ENCODE measurements around the gene STX8. TPM values are rescaled to one million over a fixed set of nuclear protein-coding genes. Genes with fewer than 3 reads are reported as not detected.

Gene STX8
- total RNA-seq, 1 donor from 2014 or later: 61.0 TPM

DNA sequence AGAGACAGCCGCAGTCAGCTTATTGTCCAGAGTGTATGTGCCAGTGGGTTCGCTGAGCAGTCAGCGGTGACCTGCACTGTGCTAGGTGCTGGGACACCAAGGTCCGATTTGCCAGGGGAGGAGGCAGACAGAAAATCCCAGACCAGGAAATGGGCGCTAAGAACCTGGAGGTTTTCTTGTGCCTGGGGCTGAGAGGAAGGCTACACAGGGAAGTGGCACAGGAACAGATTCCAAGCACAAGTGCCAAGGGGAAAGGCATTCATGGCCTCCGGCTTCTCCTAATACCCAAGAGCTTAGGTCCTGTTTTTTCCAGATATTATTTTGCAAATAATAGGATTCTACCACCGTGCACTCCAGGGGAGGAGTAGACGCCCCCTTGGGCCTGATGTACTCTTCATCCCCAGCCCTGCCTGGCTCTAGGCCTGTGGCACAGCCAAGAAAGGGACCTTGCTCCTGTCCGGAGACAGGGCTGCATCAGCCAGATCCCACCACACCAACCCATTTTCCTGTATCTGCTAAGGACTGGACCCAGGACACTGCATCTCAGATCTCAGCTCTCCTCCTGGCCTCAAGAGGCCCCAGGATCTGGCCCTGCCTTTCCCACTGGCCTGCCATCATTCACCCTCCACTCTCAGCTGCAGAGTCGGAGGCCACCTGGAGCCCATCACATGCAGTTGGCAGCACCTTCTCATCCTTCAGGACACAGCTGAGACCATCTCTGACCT is 367.1 kb downstream of the STX8 start:
- Mint-ChIP-seq H3K36me3 (ENCODE audit: unreplicated experiment) (no peaks in the 10 kb centered on the region), H3K4me3 (ENCODE audit: unreplicated experiment) (no peak overlapping the region), H3K27me3 (ENCODE audit: unreplicated experiment) (peaks cover 7% of the 10 kb centered on the region), H3K9me3 (ENCODE audit: unreplicated experiment) (peaks cover 4% of the 10 kb centered on the region), H3K4me1 (ENCODE audit: low read depth, unreplicated experiment) (peaks cover 2% of the 10 kb centered on the region), H3K27ac (ENCODE audit: unreplicated experiment) (no peak overlapping the region)
- no peak for DNase-seq
- TF ChIP-seq, protein P1, sequence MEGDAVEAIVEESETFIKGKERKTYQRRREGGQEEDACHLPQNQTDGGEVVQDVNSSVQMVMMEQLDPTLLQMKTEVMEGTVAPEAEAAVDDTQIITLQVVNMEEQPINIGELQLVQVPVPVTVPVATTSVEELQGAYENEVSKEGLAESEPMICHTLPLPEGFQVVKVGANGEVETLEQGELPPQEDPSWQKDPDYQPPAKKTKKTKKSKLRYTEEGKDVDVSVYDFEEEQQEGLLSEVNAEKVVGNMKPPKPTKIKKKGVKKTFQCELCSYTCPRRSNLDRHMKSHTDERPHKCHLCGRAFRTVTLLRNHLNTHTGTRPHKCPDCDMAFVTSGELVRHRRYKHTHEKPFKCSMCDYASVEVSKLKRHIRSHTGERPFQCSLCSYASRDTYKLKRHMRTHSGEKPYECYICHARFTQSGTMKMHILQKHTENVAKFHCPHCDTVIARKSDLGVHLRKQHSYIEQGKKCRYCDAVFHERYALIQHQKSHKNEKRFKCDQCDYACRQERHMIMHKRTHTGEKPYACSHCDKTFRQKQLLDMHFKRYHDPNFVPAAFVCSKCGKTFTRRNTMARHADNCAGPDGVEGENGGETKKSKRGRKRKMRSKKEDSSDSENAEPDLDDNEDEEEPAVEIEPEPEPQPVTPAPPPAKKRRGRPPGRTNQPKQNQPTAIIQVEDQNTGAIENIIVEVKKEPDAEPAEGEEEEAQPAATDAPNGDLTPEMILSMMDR (IDR thresholded peaks at IDR 0.05; ENCODE audit: partially characterized antibody, unreplicated experiment): no peak

DNA sequence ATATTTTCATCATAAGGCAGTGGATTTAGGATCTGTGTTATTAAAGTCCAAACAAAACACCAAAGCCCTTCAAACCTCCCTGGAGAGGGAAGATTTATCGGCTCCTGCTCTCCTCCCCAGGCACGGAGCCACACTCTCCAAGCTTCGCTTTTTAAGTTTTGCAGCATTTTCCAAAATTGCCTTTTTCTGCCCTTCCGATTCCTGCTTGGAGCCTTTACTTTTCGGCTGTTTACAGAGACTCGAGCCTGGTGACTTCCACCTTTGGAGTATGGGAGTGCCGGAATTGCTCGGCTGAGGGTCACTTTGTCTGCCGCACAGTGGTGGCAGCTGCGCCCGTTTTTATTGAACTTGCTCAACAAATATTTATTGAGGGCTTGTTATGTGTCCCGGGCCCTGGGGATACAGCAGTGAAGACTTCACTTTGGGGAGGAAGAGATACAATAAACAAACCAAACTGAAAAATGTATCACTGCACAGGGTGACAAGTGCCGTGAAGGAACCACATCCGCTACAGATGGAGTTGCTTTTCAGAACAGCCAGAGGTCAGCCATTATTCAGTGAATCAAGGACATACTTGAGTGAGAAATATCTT is 368.8 kb downstream of the STX8 start:
- peaks cover 2% of the 10 kb centered on the region for H3K4me1 Mint-ChIP-seq (ENCODE audit: low read depth, unreplicated experiment)
- no peak overlapping the region for H3K4me3 Mint-ChIP-seq (ENCODE audit: unreplicated experiment)
- no peak for DNase-seq
- no peak overlapping the region for H3K27ac Mint-ChIP-seq (ENCODE audit: unreplicated experiment)
- H3K36me3 Mint-ChIP-seq (ENCODE audit: unreplicated experiment): no peaks in the 10 kb centered on the region
- H3K9me3 Mint-ChIP-seq (ENCODE audit: unreplicated experiment): peaks cover 4% of the 10 kb centered on the region
- TF ChIP-seq, protein P1 (IDR thresholded peaks at IDR 0.05; ENCODE audit: partially characterized antibody, unreplicated experiment): no peak
- H3K27me3 Mint-ChIP-seq (ENCODE audit: unreplicated experiment): peaks cover 4% of the 10 kb centered on the region

DNA sequence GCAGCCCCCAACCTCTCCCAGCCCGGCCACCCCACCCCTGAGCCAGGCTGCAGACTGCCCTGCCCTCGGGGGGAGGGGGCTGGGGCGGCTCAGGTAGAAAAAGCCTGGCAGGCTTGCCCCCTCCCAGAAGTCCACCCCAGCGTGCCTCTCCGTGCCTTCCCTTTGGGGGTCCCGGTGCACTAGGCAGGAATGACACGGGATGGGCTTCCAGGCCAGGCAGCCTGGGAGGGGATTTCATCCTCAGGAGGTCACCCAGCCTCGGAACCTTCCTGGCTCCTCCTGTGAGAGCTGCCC is 369.3 kb downstream of the STX8 start:
- Mint-ChIP-seq H3K9me3 (ENCODE audit: unreplicated experiment) (peaks cover 4% of the 10 kb centered on the region), H3K36me3 (ENCODE audit: unreplicated experiment) (no peaks in the 10 kb centered on the region), H3K4me1 (ENCODE audit: low read depth, unreplicated experiment) (peaks cover 2% of the 10 kb centered on the region), H3K4me3 (ENCODE audit: unreplicated experiment) (no peak overlapping the region), H3K27me3 (ENCODE audit: unreplicated experiment) (peaks cover 4% of the 10 kb centered on the region), H3K27ac (ENCODE audit: unreplicated experiment) (no peak overlapping the region)
- DNase-seq: no peak
- TF ChIP-seq, protein P1 (IDR thresholded peaks at IDR 0.05; ENCODE audit: partially characterized antibody, unreplicated experiment): no peak

DNA sequence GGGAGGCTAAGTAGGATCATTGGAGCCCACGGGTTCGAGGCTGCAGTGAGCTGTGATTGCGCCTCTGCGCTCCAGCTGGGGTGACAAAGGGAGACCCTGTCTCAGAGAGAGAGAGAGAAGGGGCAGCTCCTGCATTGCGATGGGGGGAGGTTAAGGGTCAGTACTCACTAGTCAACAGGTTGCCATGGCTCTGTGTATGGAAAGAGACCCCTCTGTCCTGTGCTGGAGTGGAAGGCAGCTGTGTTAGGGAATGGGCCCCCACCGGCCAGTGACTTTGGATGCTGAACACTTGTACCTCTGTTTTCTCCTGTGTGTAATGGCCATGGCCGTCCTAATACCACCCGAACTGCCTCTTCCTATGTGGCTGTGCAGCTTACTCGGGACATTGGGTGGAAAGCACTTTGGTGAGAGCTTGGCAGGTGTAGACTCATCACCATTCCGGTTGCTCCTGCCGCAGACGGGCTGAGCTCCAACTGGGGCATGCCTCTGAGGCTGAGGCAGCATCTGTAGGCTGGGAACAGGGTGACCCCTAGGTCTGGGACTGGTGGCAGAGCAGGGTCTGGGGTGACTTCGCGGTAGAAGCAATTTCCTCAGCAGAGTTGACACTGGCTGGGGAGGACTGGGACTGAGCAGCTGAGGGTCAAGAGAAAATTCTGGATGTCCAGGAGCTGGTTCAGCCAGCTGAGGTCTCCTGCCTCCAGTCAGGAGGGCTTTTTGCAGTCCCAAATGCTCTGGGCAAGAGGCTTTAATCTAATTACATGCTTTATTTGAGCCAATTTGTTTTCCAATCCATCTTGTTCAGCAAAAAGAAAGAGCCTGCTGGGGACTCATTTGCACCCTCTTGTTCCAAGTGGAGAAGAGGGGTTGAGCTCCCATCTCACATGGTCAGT is 369.9 kb downstream of the STX8 start:
- Mint-ChIP-seq H3K9me3 (ENCODE audit: unreplicated experiment) (peaks cover 4% of the 10 kb centered on the region), H3K4me3 (ENCODE audit: unreplicated experiment) (no peak overlapping the region), H3K27ac (ENCODE audit: unreplicated experiment) (no peak overlapping the region), H3K36me3 (ENCODE audit: unreplicated experiment) (no peaks in the 10 kb centered on the region), H3K4me1 (ENCODE audit: low read depth, unreplicated experiment) (peaks cover 5% of the 10 kb centered on the region), H3K27me3 (ENCODE audit: unreplicated experiment) (peaks cover 4% of the 10 kb centered on the region)
- TF ChIP-seq, protein P1 (IDR thresholded peaks at IDR 0.05; ENCODE audit: partially characterized antibody, unreplicated experiment): no peak
- DNase-seq: no peak
